GM23338 (cell line): ENCODE results near the gene CST3. TPM values are rescaled to one million over a fixed set of nuclear protein-coding genes. Genes with fewer than 3 reads are reported as not detected.

Experiments
- ATAC-seq: fragments of 200-7000 bp; cut with Tn5 transposase; 3 replicates; pipeline ENCODE4 v1.9.1; 2020
- DNase-seq: peaks from one replicate; pipeline ENCODE4 v3.0.0-alpha.2; 2015; ENCODE audit warnings: low spot score
- H2AFZ ChIP-seq: fragments of 200-600 bp; sonication (generic); 2 replicates; pipeline ENCODE4 v1.8.0; 2016; ENCODE audit warnings: antibody characterized with exemption, mild to moderate bottlenecking, moderate library complexity
- H3F3A ChIP-seq: fragments of 200-600 bp; sonication (generic); replicated peaks from 2 replicates; pipeline ENCODE4 v1.8.0; 2017; ENCODE audit warnings: antibody characterized with exemption, mixed run types, low read depth
- H3K27ac ChIP-seq: fragments of 200-600 bp; sonication (generic); 2 replicates; pipeline ENCODE4 v1.6.1; 2016; ENCODE audit warnings: low read depth
- H3K27me3 ChIP-seq: fragments of 200-600 bp; sonication (generic); 2 replicates; pipeline ENCODE4 v1.8.0; 2016; ENCODE audit warnings: mild to moderate bottlenecking, mixed run types, moderate library complexity; ENCODE audit not compliant: insufficient read depth
- H3K36me3 ChIP-seq: fragments of 200-600 bp; sonication (generic); 2 replicates; pipeline ENCODE4 v1.8.0; 2016; ENCODE audit warnings: mild to moderate bottlenecking; ENCODE audit not compliant: insufficient read depth
- H3K4me1 ChIP-seq: fragments of 200-600 bp; sonication (generic); 2 replicates; pipeline ENCODE4 v1.8.0; 2016; ENCODE audit warnings: mild to moderate bottlenecking, moderate library complexity; ENCODE audit not compliant: insufficient read depth
- H3K4me2 ChIP-seq: fragments of 200-600 bp; sonication (generic); 2 replicates; pipeline ENCODE4 v1.7.1; 2017; ENCODE audit warnings: mixed run types
- H3K4me3 ChIP-seq: fragments of 200-600 bp; sonication (generic); 2 replicates; pipeline ENCODE4 v1.6.1; 2016; ENCODE audit warnings: mixed run types
- H3K79me2 ChIP-seq: fragments of 200-600 bp; sonication (generic); replicated peaks from 2 replicates; pipeline ENCODE4 v1.8.0; 2017; ENCODE audit warnings: mild to moderate bottlenecking; ENCODE audit not compliant: insufficient read depth
- H3K9me2 ChIP-seq: fragments of 200-600 bp; sonication (generic); 2 replicates; pipeline ENCODE4 v1.8.0; 2017; ENCODE audit not compliant: insufficient read depth
- H4K20me1 ChIP-seq: fragments of 200-600 bp; sonication (generic); replicated peaks from 2 replicates; pipeline ENCODE4 v1.8.0; 2017; ENCODE audit warnings: mild to moderate bottlenecking; ENCODE audit not compliant: insufficient read depth
- H3K27ac Mint-ChIP-seq: 2 replicates; pipeline ENCODE4 v1.8.0; 2020; ENCODE audit warnings: inconsistent platforms, mild to moderate bottlenecking, moderate library complexity, mixed read lengths
- H3K27me3 Mint-ChIP-seq: 3 replicates; pipeline ENCODE4 v1.8.0; 2022; ENCODE audit warnings: low read depth, mild to moderate bottlenecking, moderate library complexity, mixed read lengths, inconsistent platforms; ENCODE audit not compliant: insufficient read depth, poor library complexity
- H3K36me3 Mint-ChIP-seq: 3 replicates; pipeline ENCODE4 v1.8.0; 2021; ENCODE audit warnings: low read depth, mild to moderate bottlenecking, inconsistent platforms, moderate library complexity, mixed read lengths
- H3K4me1 Mint-ChIP-seq: 3 replicates; pipeline ENCODE4 v1.8.0; 2020; ENCODE audit warnings: mild to moderate bottlenecking, inconsistent platforms, mixed read lengths
- H3K4me3 Mint-ChIP-seq: 3 replicates; pipeline ENCODE4 v1.8.0; 2021; ENCODE audit warnings: moderate library complexity, mild to moderate bottlenecking, inconsistent platforms, mixed read lengths
- H3K9me3 Mint-ChIP-seq: 3 replicates; pipeline ENCODE4 v1.8.0; 2020; ENCODE audit warnings: moderate library complexity, mild to moderate bottlenecking, inconsistent platforms, mixed read lengths
- CREB1 ChIP-seq: fragments of 250-450 bp; sonication (Bioruptor Pico); IDR thresholded peaks from 2 replicates; pipeline ENCODE4 v1.5.0; 2020; ENCODE audit warnings: low read depth, mild to moderate bottlenecking, moderate library complexity
- ETS1 ChIP-seq: IDR thresholded peaks from 2 replicates; pipeline ENCODE4 v1.6.1; 2016; ENCODE audit warnings: antibody characterized with exemption
- EZH2phosphoT487 ChIP-seq: fragments of 200-600 bp; sonication (generic); IDR thresholded peaks from one replicate; pipeline ENCODE4 v1.8.1; 2018; ENCODE audit warnings: antibody characterized with exemption; ENCODE audit not compliant: unreplicated experiment
- JUNB ChIP-seq: IDR thresholded peaks from one replicate; pipeline ENCODE4 v1.6.1; 2016; ENCODE audit warnings: antibody characterized with exemption; ENCODE audit not compliant: unreplicated experiment
- NANOG ChIP-seq: IDR thresholded peaks from 2 replicates; pipeline ENCODE4 v1.6.1; 2016; ENCODE audit warnings: antibody characterized with exemption, borderline replicate concordance
- ZNF114 ChIP-seq: fragments of 250-450 bp; sonication (Bioruptor Pico); IDR thresholded peaks from 2 replicates; pipeline ENCODE4 v1.5.0; 2020; ENCODE audit warnings: mild to moderate bottlenecking, moderate library complexity
- ZNF331 ChIP-seq: fragments of 250-450 bp; sonication (Bioruptor Pico); IDR thresholded peaks from 2 replicates; pipeline ENCODE4 v1.5.0; 2020; ENCODE audit warnings: low read depth, mild to moderate bottlenecking, moderate library complexity
- ZNF462 ChIP-seq: fragments of 250-450 bp; sonication (Bioruptor Pico); IDR thresholded peaks from 2 replicates; pipeline ENCODE4 v1.5.0; 2020; ENCODE audit warnings: mild to moderate bottlenecking, moderate library complexity
- polyA plus RNA-seq: library from polyadenylated mRNA; unstranded; fragments of >200 nt; fragmentation: Nextera tagmentation; extraction: Ambion mirVana; gene quantifications from 2 replicates; pipeline ENCODE4 v1.2.1, GENCODE V29; 2016
- total RNA-seq: library from RNA; depleted of rRNA; stranded (reverse); fragments of >200 nt; shearing (Covaris generic); gene quantifications from 2 replicates; pipeline ENCODE4 v1.2.3, GENCODE V29; 2014
- TF ChIP-seq, protein P1 (sequence below), 2 experiments: fragments of 200-600 bp in 1 of 2; sonication (generic) in 1 of 2; conservative IDR thresholded peaks; 2 replicates each; pipeline versions ENCODE4 v1.5.1 to v1.6.1; 2016 to 2017; ENCODE audit warnings: antibody characterized with exemption in 2 of 2, low read depth in 2 of 2, mild to moderate bottlenecking in 2 of 2, moderate library complexity in 1 of 2

CST3 gene
- total and polyA plus RNA-seq, 2 experiments from 2014 or later, result 51.8 to 71.5 TPM

DNA sequence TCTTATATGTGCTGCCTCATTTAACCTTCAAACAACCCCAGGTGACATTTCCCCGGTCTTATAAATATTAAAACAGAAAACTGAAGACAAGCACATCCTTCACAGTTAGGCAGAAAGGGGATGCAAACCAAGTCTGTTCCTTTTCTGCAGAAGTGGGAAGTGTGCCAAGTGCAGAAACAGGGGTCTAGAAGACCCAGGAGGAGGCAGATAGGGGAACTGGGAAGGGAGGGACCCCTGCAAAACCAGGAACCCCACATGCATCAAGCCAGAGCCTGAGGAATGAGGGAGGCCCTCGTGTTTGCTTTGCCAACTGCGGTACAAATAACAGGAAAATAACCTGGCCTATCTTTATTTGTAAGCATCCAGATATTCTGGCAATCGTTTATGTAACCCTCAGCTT lies 17.0 kb upstream of the CST3 start:
- no peaks in the 10 kb centered on the region for H3K4me1 ChIP-seq
- no peak overlapping the region for H3K27ac Mint-ChIP-seq
- no peak for ATAC-seq
- TF ChIP-seq CREB1, result no peak
- no peak for TF ChIP-seq ZNF114 (CRISPR knock-in tag)
- TF ChIP-seq ZNF462, result no peak
- TF ChIP-seq EZH2phosphoT487, result no peak
- TF ChIP-seq, protein P1, sequence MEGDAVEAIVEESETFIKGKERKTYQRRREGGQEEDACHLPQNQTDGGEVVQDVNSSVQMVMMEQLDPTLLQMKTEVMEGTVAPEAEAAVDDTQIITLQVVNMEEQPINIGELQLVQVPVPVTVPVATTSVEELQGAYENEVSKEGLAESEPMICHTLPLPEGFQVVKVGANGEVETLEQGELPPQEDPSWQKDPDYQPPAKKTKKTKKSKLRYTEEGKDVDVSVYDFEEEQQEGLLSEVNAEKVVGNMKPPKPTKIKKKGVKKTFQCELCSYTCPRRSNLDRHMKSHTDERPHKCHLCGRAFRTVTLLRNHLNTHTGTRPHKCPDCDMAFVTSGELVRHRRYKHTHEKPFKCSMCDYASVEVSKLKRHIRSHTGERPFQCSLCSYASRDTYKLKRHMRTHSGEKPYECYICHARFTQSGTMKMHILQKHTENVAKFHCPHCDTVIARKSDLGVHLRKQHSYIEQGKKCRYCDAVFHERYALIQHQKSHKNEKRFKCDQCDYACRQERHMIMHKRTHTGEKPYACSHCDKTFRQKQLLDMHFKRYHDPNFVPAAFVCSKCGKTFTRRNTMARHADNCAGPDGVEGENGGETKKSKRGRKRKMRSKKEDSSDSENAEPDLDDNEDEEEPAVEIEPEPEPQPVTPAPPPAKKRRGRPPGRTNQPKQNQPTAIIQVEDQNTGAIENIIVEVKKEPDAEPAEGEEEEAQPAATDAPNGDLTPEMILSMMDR (conservative IDR thresholded peaks at IDR 0.05; ENCODE audit: low read depth in 2 of 2), result no peak
- TF ChIP-seq ETS1, result no peak
- no peak for TF ChIP-seq JUNB
- no peak for TF ChIP-seq NANOG
- no peak for TF ChIP-seq ZNF331 (CRISPR knock-in tag)
- no peak overlapping the region for H3K4me2 ChIP-seq
- peaks cover 5% of the 10 kb centered on the region; the same call in 2 of the 3 replicates for H3K4me1 Mint-ChIP-seq
- no peaks in the 10 kb centered on the region; the same call in 2 of the 3 replicates for H3K9me3 Mint-ChIP-seq
- H3K27ac ChIP-seq, result no peak overlapping the region
- no peaks in the 10 kb centered on the region for H3K36me3 Mint-ChIP-seq
- no peak overlapping the region for H2AFZ ChIP-seq
- H3K4me3 Mint-ChIP-seq, result no peak overlapping the region
- no peaks in the 10 kb centered on the region for H3F3A ChIP-seq
- DNase-seq, result no peak
- no peaks in the 10 kb centered on the region for H3K27me3 ChIP-seq
- H3K27me3 Mint-ChIP-seq, result peaks cover 4% of the 10 kb centered on the region
- no peaks in the 10 kb centered on the region for H3K9me2 ChIP-seq
- no peak overlapping the region for H3K4me3 ChIP-seq
- no peaks in the 10 kb centered on the region for H3K79me2 ChIP-seq
- no peaks in the 10 kb centered on the region for H3K36me3 ChIP-seq
- no peaks in the 10 kb centered on the region for H4K20me1 ChIP-seq
